ENCODE data around the gene UTS2R.
"Not testable (repeated sequence)": the region's sequence is repeated elsewhere in the genome, so short reads cannot be mapped to it uniquely, and the experiment has no call there.

Gene UTS2R

GRCh38 chr17:82374626-82375331 lies 3.2 kb downstream of the UTS2R start:
- H3K9ac ChIP-seq (ENCODE audit: low read depth, low read length) = no peak overlapping the region
- no peak overlapping the region for H3K4me2 ChIP-seq (ENCODE audit: low read length)
- peaks cover 48% of the 10 kb centered on the region for H3K27me3 ChIP-seq (ENCODE audit: control insufficient read depth, insufficient read depth, low read length)
- no peak overlapping the region for H3K4me3 ChIP-seq (ENCODE audit: low read length)
- H3K36me3 ChIP-seq (ENCODE audit: insufficient read depth, low read length) = no peaks in the 10 kb centered on the region
- no peaks in the 10 kb centered on the region for H3K9me3 ChIP-seq (replicated peaks; ENCODE audit: low read length)
- H3K4me1 ChIP-seq (ENCODE audit: control insufficient read depth, insufficient read depth, low read length) = peaks cover 25% of the 10 kb centered on the region

GRCh38 chr17:82375359-82376041 lies 3.9 kb downstream of the UTS2R start:
- Histone ChIP-seq H3K36me3 (ENCODE audit: insufficient read depth, low read length) (no peaks in the 10 kb centered on the region), H3K4me3 (ENCODE audit: low read length) (no peak overlapping the region), H3K9ac (ENCODE audit: low read depth, low read length) (no peak overlapping the region), H3K4me1 (ENCODE audit: control insufficient read depth, insufficient read depth, low read length) (peaks cover 22% of the 10 kb centered on the region), H3K27me3 (ENCODE audit: control insufficient read depth, insufficient read depth, low read length) (peaks cover 47% of the 10 kb centered on the region), H3K4me2 (ENCODE audit: low read length) (no peak overlapping the region), H3K9me3 (replicated peaks; ENCODE audit: low read length) (no peaks in the 10 kb centered on the region)

GRCh38 chr17:82376042-82376730 lies 4.6 kb downstream of the UTS2R start:
- Histone ChIP-seq H3K4me3 (ENCODE audit: low read length) (no peak overlapping the region), H3K4me1 (ENCODE audit: control insufficient read depth, insufficient read depth, low read length) (peaks cover 20% of the 10 kb centered on the region), H3K9ac (ENCODE audit: low read depth, low read length) (no peak overlapping the region), H3K27me3 (ENCODE audit: control insufficient read depth, insufficient read depth, low read length) (peaks cover 47% of the 10 kb centered on the region), H3K36me3 (ENCODE audit: insufficient read depth, low read length) (no peaks in the 10 kb centered on the region), H3K9me3 (replicated peaks; ENCODE audit: low read length) (no peaks in the 10 kb centered on the region), H3K4me2 (ENCODE audit: low read length) (no peak overlapping the region)

GRCh38 chr17:82377294-82377693 lies 5.7 kb downstream of the UTS2R start:
- Histone ChIP-seq H3K27me3 (ENCODE audit: control insufficient read depth, insufficient read depth, low read length) (peaks cover 43% of the 10 kb centered on the region), H3K4me1 (ENCODE audit: control insufficient read depth, insufficient read depth, low read length) (peaks cover 16% of the 10 kb centered on the region)
- not testable (repeated sequence) for H3K4me3 ChIP-seq (ENCODE audit: low read length); H3K4me2 ChIP-seq (ENCODE audit: low read length); H3K36me3 ChIP-seq (ENCODE audit: insufficient read depth, low read length); H3K9me3 ChIP-seq (replicated peaks; ENCODE audit: low read length); H3K9ac ChIP-seq (ENCODE audit: low read depth, low read length)

- H3K4me2 ChIP-seq (ENCODE audit: low read length) = no peak overlapping the region
- no peak overlapping the region for H3K4me3 ChIP-seq (ENCODE audit: low read length)
- H3K27me3 ChIP-seq (ENCODE audit: control insufficient read depth, insufficient read depth, low read length) = peaks cover 36% of the 10 kb centered on the region
- H3K9me3 ChIP-seq (replicated peaks; ENCODE audit: low read length) = no peaks in the 10 kb centered on the region
- H3K9ac ChIP-seq (ENCODE audit: low read depth, low read length) = no peak overlapping the region
- H3K36me3 ChIP-seq (ENCODE audit: insufficient read depth, low read length) = no peaks in the 10 kb centered on the region
- peaks cover 10% of the 10 kb centered on the region for H3K4me1 ChIP-seq (ENCODE audit: control insufficient read depth, insufficient read depth, low read length)
Observed at GRCh38 chr17:82377924-82378740, 6.6 kb downstream of the UTS2R start.

GRCh38 chr17:82378741-82379021 lies 7.1 kb downstream of the UTS2R start:
- Histone ChIP-seq H3K36me3 (ENCODE audit: insufficient read depth, low read length) (no peaks in the 10 kb centered on the region), H3K9ac (ENCODE audit: low read depth, low read length) (no peak overlapping the region), H3K4me1 (ENCODE audit: control insufficient read depth, insufficient read depth, low read length) (peaks cover 10% of the 10 kb centered on the region), H3K27me3 (ENCODE audit: control insufficient read depth, insufficient read depth, low read length) (peaks cover 40% of the 10 kb centered on the region), H3K4me3 (ENCODE audit: low read length) (no peak overlapping the region), H3K4me2 (ENCODE audit: low read length) (no peak overlapping the region), H3K9me3 (replicated peaks; ENCODE audit: low read length) (no peaks in the 10 kb centered on the region)

- no peak overlapping the region for H3K9ac ChIP-seq (ENCODE audit: low read depth, low read length)
- peaks cover 20% of the 10 kb centered on the region for H3K4me1 ChIP-seq (ENCODE audit: control insufficient read depth, insufficient read depth, low read length)
- no peaks in the 10 kb centered on the region for H3K9me3 ChIP-seq (replicated peaks; ENCODE audit: low read length)
- H3K4me3 ChIP-seq (ENCODE audit: low read length) = peak overlapping the region; percentile 49
- H3K36me3 ChIP-seq (ENCODE audit: insufficient read depth, low read length) = no peaks in the 10 kb centered on the region
- H3K27me3 ChIP-seq (ENCODE audit: control insufficient read depth, insufficient read depth, low read length) = peaks cover 63% of the 10 kb centered on the region
- H3K4me2 ChIP-seq (ENCODE audit: low read length) = peak overlapping the region; percentile 66
Observed at GRCh38 chr17:82380860-82381702, 9.5 kb downstream of the UTS2R start.

- Histone ChIP-seq H3K4me1 (ENCODE audit: control insufficient read depth, insufficient read depth, low read length) (peaks cover 20% of the 10 kb centered on the region), H3K27me3 (ENCODE audit: control insufficient read depth, insufficient read depth, low read length) (peaks cover 69% of the 10 kb centered on the region), H3K4me3 (ENCODE audit: low read length) (peak overlapping the region; percentile 49), H3K4me2 (ENCODE audit: low read length) (peak overlapping the region; percentile 66)
- not testable (repeated sequence) for H3K9ac ChIP-seq (ENCODE audit: low read depth, low read length); H3K36me3 ChIP-seq (ENCODE audit: insufficient read depth, low read length); H3K9me3 ChIP-seq (replicated peaks; ENCODE audit: low read length)
Observed at GRCh38 chr17:82381703-82382009, 10.1 kb downstream of the UTS2R start.

- H3K9ac ChIP-seq (ENCODE audit: low read depth, low read length); H3K4me2 ChIP-seq (ENCODE audit: low read length); H3K4me3 ChIP-seq (ENCODE audit: low read length); H3K36me3 ChIP-seq (ENCODE audit: insufficient read depth, low read length); H3K9me3 ChIP-seq (replicated peaks; ENCODE audit: low read length): not testable (repeated sequence)
- Histone ChIP-seq H3K4me1 (ENCODE audit: control insufficient read depth, insufficient read depth, low read length) (peaks cover 20% of the 10 kb centered on the region), H3K27me3 (ENCODE audit: control insufficient read depth, insufficient read depth, low read length) (peaks cover 76% of the 10 kb centered on the region)
Observed at GRCh38 chr17:82382220-82382932, 10.8 kb downstream of the UTS2R start.

- no peak overlapping the region for H3K4me3 ChIP-seq (ENCODE audit: low read length)
- no peak overlapping the region for H3K4me2 ChIP-seq (ENCODE audit: low read length)
- H3K4me1 ChIP-seq (ENCODE audit: control insufficient read depth, insufficient read depth, low read length) = peaks cover 20% of the 10 kb centered on the region
- H3K36me3 ChIP-seq (ENCODE audit: insufficient read depth, low read length) = no peaks in the 10 kb centered on the region
- H3K27me3 ChIP-seq (ENCODE audit: control insufficient read depth, insufficient read depth, low read length) = peaks cover 79% of the 10 kb centered on the region
- no peaks in the 10 kb centered on the region for H3K9me3 ChIP-seq (replicated peaks; ENCODE audit: low read length)
- no peak overlapping the region for H3K9ac ChIP-seq (ENCODE audit: low read depth, low read length)
Observed at GRCh38 chr17:82382933-82383255, 11.3 kb downstream of the UTS2R start.
